ENCODE data around the gene TCF7. TPM values are rescaled to one million over a fixed set of nuclear protein-coding genes. Genes with fewer than 3 reads are reported as not detected.

TCF7 gene
- total RNA-seq, 2 experiments from 2014 or later, result 0.97 to 1.1 TPM

DNA sequence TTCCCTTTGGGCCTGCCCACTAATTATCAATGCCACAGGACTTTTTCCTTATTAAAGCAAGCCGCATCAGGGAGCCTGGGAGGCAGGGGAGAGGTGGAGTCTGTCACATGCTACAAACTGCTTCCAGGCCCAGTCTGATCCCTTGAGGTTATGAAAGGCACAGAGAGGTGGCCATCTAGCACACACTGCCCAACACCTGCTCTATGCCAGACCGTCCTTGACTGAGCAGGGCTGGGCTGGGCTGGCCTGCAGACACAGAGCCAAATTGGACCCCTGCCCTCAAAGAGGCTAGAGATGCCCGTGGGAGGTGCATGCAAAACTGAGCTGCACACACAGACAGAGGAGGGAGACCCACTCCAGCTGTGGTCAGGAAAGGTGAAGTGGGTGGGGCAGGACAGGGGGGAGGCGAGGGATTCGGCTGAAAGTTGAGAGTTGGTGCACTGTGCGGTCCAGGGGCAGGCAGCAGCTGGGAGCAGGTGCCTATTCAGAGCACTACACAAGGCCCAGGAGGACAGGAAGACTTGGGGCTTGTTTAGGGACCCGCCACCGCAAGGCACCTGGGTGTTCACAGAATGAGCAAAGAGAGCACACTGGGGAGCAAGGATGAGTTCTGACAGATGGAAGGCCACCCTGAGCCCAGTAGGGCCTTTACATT is 36.4 kb upstream of the TCF7 start:
- no peaks in the 10 kb centered on the region for H3K9me3 ChIP-seq (ENCODE audit: low read length)
- ChIA-PET POLR2A (interaction anchor here (0.7 kb wide), 1 partner anchor 201 kb away, joined by 4 read pairs; no protein-coding TSS in a partner anchor), CTCF (ENCODE audit: unreplicated experiment) (no interaction called here)
- intact Hi-C loops (cut with micrococcal nuclease; ENCODE audit: unreplicated experiment), result no loop called here
- TF ChIP-seq, protein P1, sequence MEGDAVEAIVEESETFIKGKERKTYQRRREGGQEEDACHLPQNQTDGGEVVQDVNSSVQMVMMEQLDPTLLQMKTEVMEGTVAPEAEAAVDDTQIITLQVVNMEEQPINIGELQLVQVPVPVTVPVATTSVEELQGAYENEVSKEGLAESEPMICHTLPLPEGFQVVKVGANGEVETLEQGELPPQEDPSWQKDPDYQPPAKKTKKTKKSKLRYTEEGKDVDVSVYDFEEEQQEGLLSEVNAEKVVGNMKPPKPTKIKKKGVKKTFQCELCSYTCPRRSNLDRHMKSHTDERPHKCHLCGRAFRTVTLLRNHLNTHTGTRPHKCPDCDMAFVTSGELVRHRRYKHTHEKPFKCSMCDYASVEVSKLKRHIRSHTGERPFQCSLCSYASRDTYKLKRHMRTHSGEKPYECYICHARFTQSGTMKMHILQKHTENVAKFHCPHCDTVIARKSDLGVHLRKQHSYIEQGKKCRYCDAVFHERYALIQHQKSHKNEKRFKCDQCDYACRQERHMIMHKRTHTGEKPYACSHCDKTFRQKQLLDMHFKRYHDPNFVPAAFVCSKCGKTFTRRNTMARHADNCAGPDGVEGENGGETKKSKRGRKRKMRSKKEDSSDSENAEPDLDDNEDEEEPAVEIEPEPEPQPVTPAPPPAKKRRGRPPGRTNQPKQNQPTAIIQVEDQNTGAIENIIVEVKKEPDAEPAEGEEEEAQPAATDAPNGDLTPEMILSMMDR (conservative IDR thresholded peaks at IDR 0.05; ENCODE audit: low read length), result no peak
- H3K27ac ChIP-seq (ENCODE audit: low read depth, low read length, poor library complexity, severe bottlenecking), result no peak overlapping the region
- no peaks in the 10 kb centered on the region for H3K9me2 ChIP-seq (ENCODE audit: insufficient read depth, low read length)
- H2AFZ ChIP-seq (ENCODE audit: low read length), result no peak overlapping the region
- H3K36me3 ChIP-seq (ENCODE audit: insufficient read depth, low read length), result no peaks in the 10 kb centered on the region
- no peak for DNase-seq (ENCODE audit: low spot score)
- no peaks in the 10 kb centered on the region for H3K79me2 ChIP-seq (ENCODE audit: insufficient read depth, low read depth, low read length)
- no peaks in the 10 kb centered on the region for H3K4me1 ChIP-seq (ENCODE audit: insufficient read depth, low read length, poor library complexity, severe bottlenecking)
- H4K20me1 ChIP-seq (ENCODE audit: insufficient read depth, low read length), result no peaks in the 10 kb centered on the region
- no peak overlapping the region for H3K4me2 ChIP-seq (ENCODE audit: low read length)
- no peak overlapping the region for H3K4me3 ChIP-seq (ENCODE audit: low read depth, low read length, poor library complexity, severe bottlenecking)
- no TSS peak for BruUV-seq (replicated peaks)

DNA sequence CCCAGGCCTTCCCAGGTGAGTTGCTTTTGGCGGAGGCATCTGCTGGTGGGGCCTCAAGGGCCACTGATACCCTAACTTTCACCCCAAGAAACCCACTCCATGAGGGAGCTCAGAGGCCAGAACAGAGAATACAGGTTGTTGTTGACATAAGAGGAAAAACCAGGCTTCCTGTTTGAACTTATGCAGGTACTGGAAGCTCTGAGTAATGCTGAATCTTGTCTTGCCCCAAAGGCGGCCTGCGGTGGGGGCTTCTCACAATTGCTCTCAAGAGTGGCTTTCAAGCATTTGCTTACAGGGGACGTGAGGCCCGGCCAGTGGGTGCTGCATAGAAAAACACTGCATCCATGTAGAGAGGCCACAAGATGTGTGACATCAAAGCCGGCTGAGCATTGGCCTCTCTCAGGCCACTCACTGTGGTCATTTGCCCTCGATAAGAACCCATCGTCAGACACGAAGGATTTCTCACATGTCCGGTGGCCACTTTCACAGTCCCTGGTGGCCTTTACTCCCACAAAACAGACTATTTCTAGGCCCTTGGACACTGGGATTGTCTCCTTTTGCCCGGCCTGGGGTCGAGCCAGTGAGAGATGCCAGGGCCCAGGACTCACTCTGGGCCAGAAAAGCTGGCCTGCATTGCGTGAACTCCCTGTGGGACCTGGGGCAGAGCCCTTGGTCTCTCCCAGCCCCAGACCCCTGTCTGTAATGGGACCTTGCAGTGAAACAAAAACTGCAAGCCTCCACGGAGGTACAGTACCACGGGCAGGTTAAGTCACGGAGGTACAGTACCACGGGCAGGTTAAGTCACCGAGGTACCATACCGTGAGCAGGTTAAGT is 34.5 kb upstream of the TCF7 start:
- H3K36me3 ChIP-seq (ENCODE audit: insufficient read depth, low read length), result no peaks in the 10 kb centered on the region
- H2AFZ ChIP-seq (ENCODE audit: low read length), result no peak overlapping the region
- no peak for TF ChIP-seq EZH2phosphoT487 (IDR thresholded peaks at IDR 0.05; ENCODE audit: borderline replicate concordance, low read depth, low read length)
- TF ChIP-seq, protein P1 (conservative IDR thresholded peaks at IDR 0.05; ENCODE audit: low read length), result no peak
- no peak for DNase-seq (ENCODE audit: low spot score)
- H3K4me3 ChIP-seq (ENCODE audit: low read depth, low read length, poor library complexity, severe bottlenecking), result no peak overlapping the region
- H3K9me2 ChIP-seq (ENCODE audit: insufficient read depth, low read length), result no peaks in the 10 kb centered on the region
- intact Hi-C loops (cut with micrococcal nuclease; ENCODE audit: unreplicated experiment), result no loop called here
- BruUV-seq (replicated peaks), result no TSS peak
- no peaks in the 10 kb centered on the region for H3K9me3 ChIP-seq (ENCODE audit: low read length)
- ChIA-PET POLR2A (no interaction called here), CTCF (ENCODE audit: unreplicated experiment) (no interaction called here)
- no peaks in the 10 kb centered on the region for H3K4me1 ChIP-seq (ENCODE audit: insufficient read depth, low read length, poor library complexity, severe bottlenecking)
- H4K20me1 ChIP-seq (ENCODE audit: insufficient read depth, low read length), result no peaks in the 10 kb centered on the region
- no peaks in the 10 kb centered on the region for H3K79me2 ChIP-seq (ENCODE audit: insufficient read depth, low read depth, low read length)
- H3K4me2 ChIP-seq (ENCODE audit: low read length), result no peak overlapping the region
- H3K27ac ChIP-seq (ENCODE audit: low read depth, low read length, poor library complexity, severe bottlenecking), result no peak overlapping the region

Measured in OCI-LY7 (cell line).